GM18868 (cell line): Measurements from ENCODE around the gene ITGA11.

Experiments
- ATAC-seq: cut with Tn5 transposase; IDR thresholded peaks from one replicate; pipeline ENCODE4 v1.9.1; 2021; ENCODE audit warnings: mild to moderate bottlenecking, moderate library complexity; ENCODE audit not compliant: unreplicated experiment

Gene ITGA11

GRCh38 chr15:68249058-68249713, 182.8 kb downstream of the ITGA11 start:
- ATAC-seq: no peak
